CD4-positive, CD25-positive, alpha-beta regulatory T cell (primary cell): ENCODE results near the gene PCDHB14. TPM values are rescaled to one million over a fixed set of nuclear protein-coding genes. Genes with fewer than 3 reads are reported as not detected.
"Not testable (repeated sequence)": the region's sequence is repeated elsewhere in the genome, so short reads cannot be mapped to it uniquely, and the experiment has no call there.

Experiments used
- ATAC-seq, 2 donors: fragments of 150-1000 bp; cut with Tn5 transposase; one replicate each; pipeline ENCODE4 v1.10.0; 2021; ENCODE audit warnings: low read depth in 2 of 2, moderate number of reproducible peaks in 2 of 2, moderate library complexity in 1 of 2
- DNase-seq, 3 donors: peaks; one replicate each; pipeline versions ENCODE4 v3.0.0 to v3.0.0-alpha.2; 2012 to 2022; ENCODE audit warnings: mixed read lengths in 1 of 3
- H3K27ac ChIP-seq: one replicate; pipeline ENCODE4 v1.7.0; 2013; ENCODE audit warnings: mild to moderate bottlenecking, low read length; ENCODE audit not compliant: insufficient read depth, poor library complexity, severe bottlenecking
- H3K27me3 ChIP-seq: one replicate; pipeline ENCODE4 v1.7.0; 2013; ENCODE audit warnings: low read length; ENCODE audit not compliant: control insufficient read depth, insufficient read depth
- H3K36me3 ChIP-seq: one replicate; pipeline ENCODE4 v1.7.0; 2013; ENCODE audit warnings: mild to moderate bottlenecking, low read length, moderate library complexity; ENCODE audit not compliant: control insufficient read depth, insufficient read depth
- H3K4me1 ChIP-seq: 2 replicates; pipeline ENCODE4 v1.7.0; 2013; ENCODE audit warnings: mild to moderate bottlenecking, low read length; ENCODE audit not compliant: insufficient read depth, control insufficient read depth, poor library complexity, severe bottlenecking
- H3K4me3 ChIP-seq: one replicate; pipeline ENCODE4 v1.7.0; 2013; ENCODE audit warnings: low read depth, mild to moderate bottlenecking, low read length, moderate library complexity
- H3K9me3 ChIP-seq, 2 experiments: 1 replicate in 1 of 2; 2 replicates in 1 of 2; pipeline ENCODE4 v1.7.0; 2013; ENCODE audit warnings: low read length in 2 of 2, mild to moderate bottlenecking in 1 of 2, moderate library complexity in 1 of 2; ENCODE audit not compliant: control insufficient read depth in 2 of 2
- H3K27ac Mint-ChIP-seq, 3 donors: one replicate each; pipeline ENCODE4 v1.8.0; 2020 to 2022; ENCODE audit warnings: mild to moderate bottlenecking in 3 of 3, mixed read lengths in 3 of 3, moderate library complexity in 2 of 3
- H3K27me3 Mint-ChIP-seq: one replicate; pipeline ENCODE4 v1.8.0; 2022; ENCODE audit warnings: mild to moderate bottlenecking, mixed read lengths
- H3K36me3 Mint-ChIP-seq: one replicate; pipeline ENCODE4 v1.8.0; 2020; ENCODE audit warnings: mixed read lengths
- H3K4me1 Mint-ChIP-seq, 4 donors: one replicate each; pipeline ENCODE4 v1.8.0; 2020 to 2022; ENCODE audit warnings: mixed read lengths in 4 of 4, mild to moderate bottlenecking in 1 of 4
- H3K4me3 Mint-ChIP-seq, 4 donors: one replicate each; pipeline ENCODE4 v1.8.0; 2020 to 2022; ENCODE audit warnings: mild to moderate bottlenecking in 4 of 4, mixed read lengths in 4 of 4, moderate library complexity in 3 of 4
- H3K9me3 Mint-ChIP-seq, 7 donors: one replicate each; pipeline ENCODE4 v1.8.0; 2020 to 2022; ENCODE audit warnings: mixed read lengths in 7 of 7, mild to moderate bottlenecking in 3 of 7, moderate library complexity in 2 of 7
- polyA plus RNA-seq, 4 donors: library from polyadenylated mRNA; unstranded; fragments of 300-500 nt; fragmentation: Illumina TruSeq; gene quantifications; one replicate each; pipeline ENCODE4 v1.2.3, GENCODE V29; 2021
- total RNA-seq: library from RNA; stranded (reverse); gene quantifications from one replicate; pipeline ENCODE4 v1.2.3, GENCODE V29; 2022

The PCDHB14 gene
- total and polyA plus RNA-seq, 5 donors from 2014 or later = not detected

DNA sequence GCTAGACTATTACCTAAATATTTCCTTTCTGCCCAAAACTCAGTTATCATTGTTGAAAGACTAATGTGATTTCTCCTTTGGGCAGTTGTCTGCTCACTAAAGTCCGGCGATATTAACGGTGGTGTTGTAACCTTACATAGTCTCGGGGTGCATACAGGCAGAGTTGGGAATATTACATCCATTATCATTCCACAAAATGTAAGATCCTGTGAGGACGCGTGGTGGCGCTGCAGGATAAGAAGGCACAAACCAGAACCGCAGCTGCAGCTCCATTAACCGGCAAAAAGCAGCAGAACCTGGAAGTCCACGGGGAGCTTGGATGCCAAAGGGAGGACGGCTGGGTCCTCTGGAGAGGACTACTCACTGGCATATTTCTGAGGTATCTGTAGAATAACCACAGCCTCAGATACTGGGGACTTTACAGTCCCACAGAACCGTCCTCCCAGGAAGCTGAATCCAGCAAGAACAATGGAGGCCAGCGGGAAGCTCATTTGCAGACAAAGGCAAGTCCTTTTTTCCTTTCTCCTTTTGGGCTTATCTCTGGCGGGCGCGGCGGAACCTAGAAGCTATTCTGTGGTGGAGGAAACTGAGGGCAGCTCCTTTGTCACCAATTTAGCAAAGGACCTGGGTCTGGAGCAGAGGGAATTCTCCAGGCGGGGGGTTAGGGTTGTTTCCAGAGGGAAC is 9.3 kb upstream of the PCDHB14 start, which contains the start of gene PCDHB13:
PCDHB13 (plus strand) TSS at position 264 of the 684 bp plus-strand sequence; CDS start at position 469, 205 bp downstream.
- H3K4me1 ChIP-seq, H3K4me1 Mint-ChIP-seq, H3K36me3 Mint-ChIP-seq, H3K9me3 ChIP-seq, DNase-seq, H3K27me3 ChIP-seq, H3K36me3 ChIP-seq, H3K4me3 ChIP-seq, H3K27ac ChIP-seq, ATAC-seq, H3K27ac Mint-ChIP-seq: not testable (repeated sequence)
- peaks cover 15% of the 10 kb centered on the region for H3K27me3 Mint-ChIP-seq
- peaks cover 0 to 24% (median 13%) of the 10 kb centered on the region in 7 donors for H3K9me3 Mint-ChIP-seq
- H3K4me3 Mint-ChIP-seq = peak within 1 kb of the TSS in 2 of 4 donors; percentile 33 to 64

DNA sequence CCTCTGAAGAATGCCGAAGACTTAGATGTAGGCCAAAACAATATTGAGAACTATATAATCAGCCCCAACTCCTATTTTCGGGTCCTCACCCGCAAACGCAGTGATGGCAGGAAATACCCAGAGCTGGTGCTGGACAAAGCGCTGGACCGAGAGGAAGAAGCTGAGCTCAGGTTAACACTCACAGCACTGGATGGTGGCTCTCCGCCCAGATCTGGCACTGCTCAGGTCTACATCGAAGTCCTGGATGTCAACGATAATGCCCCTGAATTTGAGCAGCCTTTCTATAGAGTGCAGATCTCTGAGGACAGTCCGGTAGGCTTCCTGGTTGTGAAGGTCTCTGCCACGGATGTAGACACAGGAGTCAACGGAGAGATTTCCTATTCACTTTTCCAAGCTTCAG is 8.6 kb upstream of the PCDHB14 start:
- not testable (repeated sequence) for H3K4me3 ChIP-seq, H3K36me3 ChIP-seq, H3K4me1 ChIP-seq, H3K27ac ChIP-seq, H3K27ac Mint-ChIP-seq, H3K4me1 Mint-ChIP-seq, H3K9me3 ChIP-seq, H3K4me3 Mint-ChIP-seq, DNase-seq, ATAC-seq, H3K27me3 ChIP-seq, H3K36me3 Mint-ChIP-seq
- peaks cover 14% of the 10 kb centered on the region for H3K27me3 Mint-ChIP-seq
- H3K9me3 Mint-ChIP-seq = peaks cover 0 to 30% (median 13%) of the 10 kb centered on the region in 7 donors

- not testable (repeated sequence) for H3K9me3 ChIP-seq, DNase-seq, ATAC-seq, H3K36me3 Mint-ChIP-seq, H3K27ac Mint-ChIP-seq, H3K36me3 ChIP-seq, H3K27me3 ChIP-seq, H3K4me3 ChIP-seq, H3K27ac ChIP-seq, H3K4me1 ChIP-seq, H3K4me1 Mint-ChIP-seq, H3K4me3 Mint-ChIP-seq
- H3K9me3 Mint-ChIP-seq = peaks cover 0 to 39% (median 11%) of the 10 kb centered on the region in 7 donors
- H3K27me3 Mint-ChIP-seq = peaks cover 14% of the 10 kb centered on the region
Measured at GRCh38 chr5:141215504-141215903, 7.6 kb upstream of the PCDHB14 start.

GRCh38 chr5:141216035-141216434 is 7.1 kb upstream of the PCDHB14 start:
- Mint-ChIP-seq H3K9me3 (peaks cover 0 to 41% (median 11%) of the 10 kb centered on the region in 7 donors), H3K27me3 (peaks cover 14% of the 10 kb centered on the region)
- H3K4me1 Mint-ChIP-seq, H3K27ac ChIP-seq, ATAC-seq, H3K27me3 ChIP-seq, H3K4me3 ChIP-seq, H3K4me1 ChIP-seq, H3K9me3 ChIP-seq, H3K36me3 Mint-ChIP-seq, DNase-seq, H3K4me3 Mint-ChIP-seq, H3K36me3 ChIP-seq, H3K27ac Mint-ChIP-seq: not testable (repeated sequence)

GRCh38 chr5:141224844-141225243 is 1.7 kb downstream of the PCDHB14 start:
- Mint-ChIP-seq H3K27me3 (peaks cover 18% of the 10 kb centered on the region), H3K9me3 (peaks cover 0 to 25% (median 3%) of the 10 kb centered on the region in 7 donors)
- H3K27ac Mint-ChIP-seq, ATAC-seq, H3K27me3 ChIP-seq, H3K27ac ChIP-seq, H3K36me3 Mint-ChIP-seq, H3K36me3 ChIP-seq, H3K4me3 ChIP-seq, H3K4me1 Mint-ChIP-seq, DNase-seq, H3K4me1 ChIP-seq, H3K4me3 Mint-ChIP-seq: not testable (repeated sequence)
- H3K9me3 ChIP-seq = peaks cover 3 to 14% of the 10 kb centered on the region in 2 experiments

DNA sequence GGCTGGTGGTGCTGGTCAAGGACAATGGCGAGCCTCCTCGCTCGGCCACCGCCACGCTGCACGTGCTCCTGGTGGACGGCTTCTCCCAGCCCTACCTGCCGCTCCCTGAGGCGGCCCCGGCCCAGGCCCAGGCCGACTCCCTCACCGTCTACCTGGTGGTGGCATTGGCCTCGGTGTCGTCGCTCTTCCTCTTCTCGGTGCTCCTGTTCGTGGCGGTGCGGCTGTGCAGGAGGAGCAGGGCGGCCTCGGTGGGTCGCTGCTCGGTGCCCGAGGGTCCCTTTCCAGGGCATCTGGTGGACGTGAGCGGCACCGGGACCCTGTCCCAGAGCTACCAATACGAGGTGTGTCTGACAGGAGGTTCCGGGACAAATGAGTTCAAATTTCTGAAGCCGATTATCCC is 2.3 kb downstream of the PCDHB14 start:
- H3K36me3 ChIP-seq, H3K4me3 Mint-ChIP-seq: not testable (repeated sequence)

DNA sequence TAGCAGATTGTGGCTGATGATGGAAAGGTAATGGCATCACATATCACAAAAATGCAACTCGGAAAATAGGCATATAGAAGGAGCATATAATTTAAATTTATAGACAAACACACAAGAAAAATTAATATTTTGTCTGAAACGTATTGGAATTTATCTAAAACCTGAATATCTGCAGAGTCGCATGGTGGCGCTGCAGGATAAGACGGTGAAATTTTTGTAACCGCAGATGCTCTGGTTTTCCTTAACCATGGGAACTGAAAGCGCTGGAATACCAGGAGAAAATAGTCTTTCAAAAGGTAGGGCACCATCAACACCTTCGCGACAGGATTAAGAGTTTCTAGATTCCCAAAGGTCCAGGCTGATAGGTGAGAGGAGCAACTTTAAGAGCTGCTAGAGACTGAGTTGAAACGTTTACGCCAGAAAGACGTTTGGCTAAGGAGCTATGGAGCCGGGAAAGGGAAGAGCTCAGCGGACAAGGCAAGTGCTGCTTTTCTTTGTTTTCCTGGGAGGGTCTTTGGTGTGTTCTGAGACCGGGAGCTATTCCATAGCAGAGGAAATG is 11.0 kb downstream of the PCDHB14 start:
- H3K4me3 ChIP-seq = no peak overlapping the region
- H3K36me3 ChIP-seq = no peaks in the 10 kb centered on the region
- peaks cover 6% of the 10 kb centered on the region for H3K27me3 ChIP-seq
- no peaks in the 10 kb centered on the region for H3K4me1 ChIP-seq
- Mint-ChIP-seq H3K27ac (peak overlapping the region in 1 of 3 donors; percentile 38), H3K4me3 (no peak overlapping the region), H3K4me1 (no peaks in the 10 kb centered on the region), H3K36me3 (no peaks in the 10 kb centered on the region), H3K27me3 (peaks cover 6% of the 10 kb centered on the region), H3K9me3 (peaks cover 2 to 42% (median 10%) of the 10 kb centered on the region in 7 donors)
- peaks cover 22 to 36% of the 10 kb centered on the region in 2 experiments for H3K9me3 ChIP-seq
- no peak for ATAC-seq
- DNase-seq = no peak
- no peak overlapping the region for H3K27ac ChIP-seq

More for the DNA sequence above, 2.3 kb downstream of the PCDHB14 start:
- Mint-ChIP-seq H3K27me3 (peaks cover 18% of the 10 kb centered on the region), H3K9me3 (peaks cover 0 to 20% (median 3%) of the 10 kb centered on the region in 7 donors)
- peaks cover 3 to 17% of the 10 kb centered on the region in 2 experiments for H3K9me3 ChIP-seq
- not testable (repeated sequence) for H3K4me1 Mint-ChIP-seq, H3K27ac Mint-ChIP-seq, DNase-seq, H3K36me3 Mint-ChIP-seq, H3K4me3 ChIP-seq, H3K27me3 ChIP-seq, ATAC-seq, H3K4me1 ChIP-seq, H3K27ac ChIP-seq

DNA sequence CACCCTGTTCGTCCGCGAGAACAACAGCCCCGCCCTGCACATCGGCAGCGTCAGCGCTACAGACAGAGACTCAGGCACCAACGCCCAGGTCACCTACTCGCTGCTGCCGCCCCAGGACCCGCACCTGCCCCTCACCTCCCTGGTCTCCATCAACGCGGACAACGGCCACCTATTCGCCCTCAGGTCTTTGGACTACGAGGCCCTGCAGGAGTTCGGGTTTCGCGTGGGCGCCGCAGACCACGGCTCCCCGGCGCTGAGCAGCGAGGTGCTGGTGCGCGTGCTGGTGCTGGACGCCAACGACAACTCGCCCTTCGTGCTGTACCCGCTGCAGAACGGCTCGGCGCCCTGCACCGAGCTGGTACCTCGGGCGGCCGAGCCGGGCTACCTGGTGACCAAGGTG is 12.8 kb downstream of the PCDHB14 start:
- Histone ChIP-seq H3K27me3 (peaks cover 12% of the 10 kb centered on the region), H3K9me3 (peaks cover 25 to 51% of the 10 kb centered on the region in 2 experiments)
- H3K36me3 ChIP-seq, ATAC-seq, H3K27ac Mint-ChIP-seq, DNase-seq, H3K4me1 Mint-ChIP-seq, H3K4me1 ChIP-seq, H3K27me3 Mint-ChIP-seq, H3K4me3 Mint-ChIP-seq, H3K36me3 Mint-ChIP-seq, H3K4me3 ChIP-seq, H3K27ac ChIP-seq: not testable (repeated sequence)
- H3K9me3 Mint-ChIP-seq = peaks cover 2 to 58% (median 12%) of the 10 kb centered on the region in 7 donors
